ENCODE data around the gene FOXF1.

Gene FOXF1

DNA sequence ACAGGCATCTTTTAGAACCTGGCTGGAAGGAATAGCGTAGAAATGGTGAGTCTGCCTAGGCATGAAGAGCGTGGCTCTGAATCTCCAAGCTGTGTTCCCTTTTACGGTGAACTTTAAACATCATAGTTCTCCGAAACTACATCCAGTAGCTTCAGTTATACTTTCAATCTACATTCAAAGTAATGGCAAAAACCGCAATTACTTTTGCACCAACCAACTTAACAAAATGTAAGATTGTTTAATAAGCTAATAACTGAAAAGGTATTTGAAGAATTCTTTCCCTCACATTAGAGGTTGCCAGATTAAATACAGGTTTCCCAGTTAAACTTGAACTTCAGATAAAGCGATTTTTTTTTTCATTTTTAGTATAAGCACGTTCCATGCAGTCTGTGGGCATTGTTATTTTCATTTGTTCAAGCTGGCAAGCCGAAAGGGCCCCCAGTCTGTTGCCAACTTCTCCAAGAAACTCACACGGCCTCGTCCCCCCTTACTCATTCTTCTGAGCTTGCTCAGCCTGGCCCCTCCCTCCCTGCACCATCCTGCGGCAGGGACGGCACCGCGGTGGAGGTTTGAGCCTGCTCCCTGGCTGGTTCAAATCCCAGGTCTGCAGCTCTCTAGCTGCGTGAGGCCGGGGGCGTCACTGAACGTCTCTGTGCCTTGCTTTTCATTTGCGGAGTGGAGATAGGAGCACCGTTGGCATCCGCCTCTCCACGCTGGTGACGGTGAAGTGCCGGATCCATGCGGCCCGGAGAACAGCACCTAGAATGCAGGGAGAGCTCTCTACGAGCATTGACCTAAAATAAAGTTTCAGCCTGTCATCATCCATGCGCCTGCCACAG lies 48.2 kb downstream of the FOXF1 start:
- no peak for DNase-seq (ENCODE audit: low read depth)

DNA sequence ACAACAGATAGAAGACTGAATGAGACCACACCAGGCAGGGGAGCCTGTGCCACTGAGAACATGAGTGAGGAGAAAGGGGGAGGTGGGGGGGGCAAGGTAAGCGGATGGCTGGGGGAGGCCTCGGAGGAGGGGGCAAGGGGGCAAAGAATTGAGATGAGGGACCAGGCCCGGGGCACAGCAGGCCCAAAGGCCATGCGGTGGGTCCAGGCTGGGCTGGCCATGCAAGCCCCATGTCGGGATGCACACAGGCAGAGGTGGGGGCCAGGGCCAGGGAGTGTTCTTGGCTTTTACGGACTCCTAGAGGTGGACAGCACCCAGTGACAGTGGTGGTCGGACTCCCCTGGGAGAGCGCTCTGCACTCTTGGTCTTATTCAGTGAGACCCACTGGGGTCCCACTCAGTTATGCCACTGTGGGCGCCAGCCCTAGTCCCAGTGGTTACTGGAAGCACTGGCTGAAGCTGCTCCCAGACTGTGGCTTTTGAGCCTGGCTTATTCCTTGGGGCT lies 49.5 kb downstream of the FOXF1 start:
- no peak for DNase-seq (ENCODE audit: low read depth)

DNA sequence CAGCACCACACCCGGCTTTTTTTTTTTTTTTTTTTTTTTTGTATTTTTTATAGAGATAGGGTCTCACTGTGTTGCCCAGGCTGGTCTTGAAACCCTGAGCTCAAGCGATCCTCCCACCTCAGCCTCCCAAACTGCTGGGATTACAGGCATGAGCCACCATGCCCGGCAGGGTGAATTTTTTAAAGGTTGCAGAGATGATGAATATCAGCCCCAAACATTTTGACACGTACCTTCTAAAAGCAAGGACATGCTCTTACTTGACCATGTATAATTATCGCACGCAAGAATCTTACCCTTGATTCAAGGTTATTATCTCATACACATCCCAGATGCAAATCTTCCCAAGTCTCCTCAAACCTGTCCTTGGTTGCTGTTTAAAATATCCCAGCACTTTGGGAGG lies 52.0 kb downstream of the FOXF1 start:
- DNase-seq (ENCODE audit: low read depth), result no peak

DNA sequence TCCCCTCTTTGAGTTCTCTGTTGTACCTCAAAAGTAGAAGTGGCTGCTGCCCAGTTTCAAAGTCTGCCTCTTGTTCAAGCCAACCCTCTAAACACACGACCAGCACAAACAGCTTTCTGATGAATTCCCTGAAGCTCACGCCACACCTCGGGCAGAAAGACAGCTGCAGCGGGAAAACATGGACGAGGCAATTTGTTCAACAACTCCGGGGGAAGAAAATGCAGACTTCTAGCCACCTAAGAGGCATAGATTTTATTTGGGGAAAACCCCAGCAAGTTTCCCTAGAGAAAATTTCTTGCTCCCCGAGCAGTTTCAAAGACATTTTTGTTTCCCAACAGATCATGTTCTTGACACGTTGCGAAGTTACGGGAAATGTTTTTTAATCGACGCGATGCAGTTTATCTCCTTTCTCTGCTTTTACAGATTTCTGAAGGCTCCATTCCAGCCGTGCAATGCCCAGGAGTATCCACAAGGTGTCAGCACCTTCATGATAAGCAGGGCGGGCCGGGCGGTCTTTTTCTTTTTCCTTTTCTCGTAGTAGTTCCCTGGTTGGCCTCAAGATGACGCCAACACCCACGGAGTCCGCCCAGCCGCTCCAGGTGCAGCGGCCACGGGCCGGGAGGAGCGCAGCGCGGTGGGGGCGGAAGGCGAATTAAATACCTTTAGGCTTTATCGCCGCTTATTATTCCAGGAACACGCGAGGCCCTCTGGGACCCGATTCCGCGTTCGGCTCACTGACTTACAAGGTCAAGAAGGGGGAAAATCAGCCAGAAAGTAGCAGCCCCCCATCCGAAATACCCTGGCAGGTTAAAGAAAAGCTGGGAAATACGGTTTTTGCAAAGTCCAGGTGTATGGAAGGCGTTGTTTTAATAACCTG lies 53.4 kb downstream of the FOXF1 start:
- DNase-seq (ENCODE audit: low read depth), result peak; percentile 80

Data from T follicular helper cell (primary cell).